ENCODE data around the gene NRXN3. TPM values are rescaled to one million over a fixed set of nuclear protein-coding genes. Genes with fewer than 3 reads are reported as not detected.

Gene NRXN3
- total RNA-seq, 1 experiment from 2014 or later, result 1.1 TPM

- intact Hi-C loops (cut with micrococcal nuclease), result no loop called here
Measured at GRCh38 chr14:79242666-79243065, 1072.5 kb downstream of the NRXN3 start.

DNA sequence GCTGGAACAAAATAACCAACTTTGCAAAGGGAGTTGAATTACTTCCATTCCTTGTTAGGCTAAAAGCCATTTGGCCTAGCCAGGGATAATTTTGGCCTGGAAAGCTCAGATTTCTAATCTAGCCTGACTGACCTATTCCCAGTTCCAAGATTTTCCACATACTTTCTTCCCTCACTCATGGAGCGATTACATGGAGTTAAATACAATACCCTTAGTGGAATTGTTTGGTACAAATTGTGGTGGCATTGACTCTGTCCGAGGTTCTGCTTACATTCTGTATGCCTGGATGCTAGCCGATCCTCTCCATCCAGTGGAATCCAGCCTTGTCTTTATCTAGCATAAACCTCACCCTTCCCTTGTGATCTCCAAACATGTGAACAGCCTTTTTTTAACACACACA is 1076.0 kb downstream of the NRXN3 start:
- no peak overlapping the region for H3K27ac ChIP-seq (ENCODE audit: low read length)
- no peak overlapping the region for H3K4me2 ChIP-seq (ENCODE audit: low read length)
- ChIA-PET CTCF (no interaction called here), POLR2A (ENCODE audit: unreplicated experiment) (no interaction called here)
- H3K9me2 ChIP-seq (replicated peaks; ENCODE audit: low read length), result no peaks in the 10 kb centered on the region
- no peak overlapping the region for H3K9ac ChIP-seq (ENCODE audit: low read length)
- H3K4me3 ChIP-seq (ENCODE audit: low read length), result no peak overlapping the region
- TF ChIP-seq EZH2 (IDR thresholded peaks at IDR 0.05; ENCODE audit: low read length, unreplicated experiment) (no peak), CTCF (conservative IDR thresholded peaks at IDR 0.05; ENCODE audit: low read depth, low read length) (no peak), EZH2phosphoT487 (IDR thresholded peaks at IDR 0.05; ENCODE audit: borderline replicate concordance, low read length) (no peak)
- intact Hi-C loops (cut with micrococcal nuclease), result no loop called here
- no peaks in the 10 kb centered on the region for H3K9me3 ChIP-seq (ENCODE audit: low read length)
- no peaks in the 10 kb centered on the region for H3K27me3 ChIP-seq (ENCODE audit: low read length)
- no peaks in the 10 kb centered on the region for H4K20me1 ChIP-seq (ENCODE audit: low read length)
- H3K36me3 ChIP-seq (ENCODE audit: low read depth, low read length), result no peaks in the 10 kb centered on the region
- H3K4me1 ChIP-seq (ENCODE audit: insufficient read depth, low read length), result no peaks in the 10 kb centered on the region
- no peak overlapping the region for H2AFZ ChIP-seq (ENCODE audit: low read length)
- no peaks in the 10 kb centered on the region for H3K79me2 ChIP-seq (ENCODE audit: low read length)
- DNase-seq (no peak), ATAC-seq (no peak)
- no peaks in the 10 kb centered on the region for H3F3A ChIP-seq (ENCODE audit: low read length, unreplicated experiment)
- no TSS peak for BruUV-seq (replicated peaks)

More at GRCh38 chr14:79242666-79243065, 1072.5 kb downstream of the NRXN3 start:
- ChIA-PET CTCF (no interaction called here), POLR2A (ENCODE audit: unreplicated experiment) (no interaction called here)
- Histone ChIP-seq H3K9me3 (ENCODE audit: low read length) (0 out of 2 replicates have a peak, but pooled peaks cover 3% of the 10 kb centered on the region), H3K4me2 (ENCODE audit: low read length) (no peak overlapping the region), H3K4me3 (ENCODE audit: low read length) (no peak overlapping the region), H3F3A (ENCODE audit: low read length, unreplicated experiment) (no peaks in the 10 kb centered on the region), H3K79me2 (ENCODE audit: low read length) (no peaks in the 10 kb centered on the region), H3K27ac (ENCODE audit: low read length) (no peak overlapping the region), H3K36me3 (ENCODE audit: low read depth, low read length) (no peaks in the 10 kb centered on the region), H3K4me1 (ENCODE audit: insufficient read depth, low read length) (no peaks in the 10 kb centered on the region), H3K9me2 (replicated peaks; ENCODE audit: low read length) (no peaks in the 10 kb centered on the region), H3K27me3 (ENCODE audit: low read length) (no peaks in the 10 kb centered on the region), H4K20me1 (ENCODE audit: low read length) (no peaks in the 10 kb centered on the region), H3K9ac (ENCODE audit: low read length) (no peak overlapping the region), H2AFZ (ENCODE audit: low read length) (no peak overlapping the region)
- TF ChIP-seq EZH2 (IDR thresholded peaks at IDR 0.05; ENCODE audit: low read length, unreplicated experiment), result no peak
- DNase-seq (no peak), ATAC-seq (no peak)
- BruUV-seq (replicated peaks), result no TSS peak

DNA sequence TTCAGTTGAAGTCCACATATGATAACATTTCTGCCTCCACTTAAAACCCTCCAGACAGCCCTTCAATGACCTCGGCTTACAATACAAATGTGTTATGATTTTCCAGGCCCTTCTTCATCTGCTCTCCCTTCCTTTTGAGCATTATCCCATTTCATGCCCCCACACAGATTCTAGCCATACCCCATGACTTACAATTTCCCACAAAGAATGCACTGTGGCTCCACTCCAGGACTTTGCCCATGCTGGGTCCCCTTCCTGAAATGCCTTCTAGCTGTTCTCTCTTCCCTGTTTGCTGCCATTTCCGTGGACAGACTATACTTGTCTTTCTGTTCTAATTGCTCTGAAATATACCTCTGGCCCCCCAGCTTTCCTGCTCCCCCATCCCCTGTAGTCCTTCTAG is 1078.0 kb downstream of the NRXN3 start:
- Histone ChIP-seq H3K4me2 (ENCODE audit: low read length) (no peak overlapping the region), H3K9ac (ENCODE audit: low read length) (no peak overlapping the region), H3K36me3 (ENCODE audit: low read depth, low read length) (no peaks in the 10 kb centered on the region), H3K4me1 (ENCODE audit: insufficient read depth, low read length) (no peaks in the 10 kb centered on the region), H3K27ac (ENCODE audit: low read length) (no peak overlapping the region), H3K79me2 (ENCODE audit: low read length) (no peaks in the 10 kb centered on the region), H3K9me2 (replicated peaks; ENCODE audit: low read length) (no peaks in the 10 kb centered on the region), H3F3A (ENCODE audit: low read length, unreplicated experiment) (no peaks in the 10 kb centered on the region), H4K20me1 (ENCODE audit: low read length) (no peaks in the 10 kb centered on the region), H2AFZ (ENCODE audit: low read length) (no peak overlapping the region), H3K4me3 (ENCODE audit: low read length) (no peak overlapping the region), H3K27me3 (ENCODE audit: low read length) (no peaks in the 10 kb centered on the region), H3K9me3 (ENCODE audit: low read length) (no peaks in the 10 kb centered on the region)
- intact Hi-C loops (cut with micrococcal nuclease), result no loop called here
- no TSS peak for BruUV-seq (replicated peaks)
- ChIA-PET CTCF (no interaction called here), POLR2A (ENCODE audit: unreplicated experiment) (no interaction called here)
- TF ChIP-seq CTCF (conservative IDR thresholded peaks at IDR 0.05; ENCODE audit: low read depth, low read length), result no peak
- no peak for TF ChIP-seq EZH2phosphoT487 (IDR thresholded peaks at IDR 0.05; ENCODE audit: borderline replicate concordance, low read length)
- TF ChIP-seq EZH2 (IDR thresholded peaks at IDR 0.05; ENCODE audit: low read length, unreplicated experiment), result no peak
- DNase-seq, result no peak
- ATAC-seq, result no peak
